Forelimb muscle (tissue), 1 donor: ENCODE results near the gene COL27A1. TPM values are rescaled to one million over a fixed set of nuclear protein-coding genes. Genes with fewer than 3 reads are reported as not detected.
"Not testable (repeated sequence)": the region's sequence is repeated elsewhere in the genome, so short reads cannot be mapped to it uniquely, and the experiment has no call there.

Source experiments
- DNase-seq: peaks from one replicate; pipeline ENCODE4 v3.0.0-alpha.2; 2013; ENCODE audit warnings: low read depth
- polyA plus RNA-seq: library from polyadenylated mRNA; unstranded; fragments of 120-200 nt; gene quantifications from one replicate; pipeline ENCODE4 v1.2.1, GENCODE V29; 2013; ENCODE audit not compliant: insufficient read length

The COL27A1 gene
- polyA plus RNA-seq, 1 donor: 35.4 TPM

DNA sequence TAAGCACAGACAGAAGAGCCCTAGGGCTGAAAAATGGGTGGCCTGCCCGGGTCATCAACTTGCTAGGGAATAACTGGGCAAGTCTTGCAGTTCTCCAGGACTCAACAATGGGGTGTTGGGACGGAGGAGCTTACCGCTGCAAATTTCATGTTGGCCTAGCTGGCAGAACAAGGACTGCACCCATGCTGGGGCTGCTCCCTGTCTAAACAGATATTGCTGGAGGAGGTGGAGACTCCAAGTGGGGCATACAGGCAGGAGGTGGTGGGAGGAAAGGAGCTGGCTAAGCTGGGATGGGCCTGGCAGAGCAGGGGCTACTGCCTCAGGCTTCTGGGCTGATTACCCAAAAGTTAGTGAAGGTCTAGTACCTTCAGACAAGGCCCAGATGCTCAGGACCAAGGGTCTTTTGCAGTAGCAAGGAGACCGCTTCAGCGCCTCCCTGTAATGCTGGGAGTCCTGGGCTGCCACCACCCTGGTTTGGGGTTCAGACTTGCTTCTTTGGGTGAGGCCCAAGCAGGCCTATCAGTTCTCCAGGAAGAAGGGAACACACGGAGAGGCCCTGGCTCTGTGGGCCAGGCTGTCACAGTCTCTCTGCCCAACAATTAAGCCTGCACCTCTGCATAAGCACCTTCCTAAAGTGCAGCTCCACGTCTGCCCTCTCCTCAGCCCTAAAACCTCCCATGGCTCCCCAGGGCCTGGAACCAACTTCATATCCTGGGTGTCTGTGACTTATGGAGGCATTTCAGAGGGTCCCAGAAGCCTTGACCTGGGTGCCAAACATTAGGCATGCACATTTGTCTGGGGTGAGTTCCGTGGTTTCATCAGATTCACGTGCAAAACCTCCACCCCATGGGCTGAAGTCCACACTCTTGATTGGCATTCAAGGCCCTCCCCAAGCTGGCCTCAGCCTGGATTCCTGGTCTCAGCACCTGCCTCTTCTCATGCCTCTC lies 32.0 kb upstream of the COL27A1 start:
- DNase-seq: no peak

GRCh38 chr9:114124138-114124537 lies 31.2 kb upstream of the COL27A1 start:
- no peak for DNase-seq

- DNase-seq: no peak
Measured at GRCh38 chr9:114124666-114125475, 30.5 kb upstream of the COL27A1 start.

- no peak for DNase-seq
Measured at GRCh38 chr9:114125476-114126013, 29.8 kb upstream of the COL27A1 start.

- no peak for DNase-seq
Measured at GRCh38 chr9:114126247-114127060, 28.9 kb upstream of the COL27A1 start.

- DNase-seq: not testable (repeated sequence)
Measured at GRCh38 chr9:114128759-114129158, 26.6 kb upstream of the COL27A1 start.

DNA sequence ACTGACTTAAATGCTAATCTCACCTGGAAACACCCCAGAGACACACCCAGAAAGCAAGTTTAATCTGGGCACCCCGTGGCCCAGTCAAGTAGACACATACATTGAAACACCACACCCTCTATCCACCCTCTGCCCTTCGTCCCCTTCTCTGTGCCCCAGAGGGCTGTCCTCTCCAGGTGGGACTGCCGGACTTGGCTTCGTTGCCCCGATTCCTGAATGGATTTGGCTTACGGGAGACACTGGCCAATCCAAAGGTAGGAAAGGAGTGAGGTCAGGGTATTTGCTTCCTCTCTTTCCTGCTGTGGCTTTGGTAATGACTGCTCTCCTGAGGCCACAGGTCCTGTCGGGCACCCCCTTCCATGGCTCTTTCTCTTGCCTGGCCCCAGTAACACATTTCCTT lies 25.2 kb upstream of the COL27A1 start:
- no peak for DNase-seq

DNA sequence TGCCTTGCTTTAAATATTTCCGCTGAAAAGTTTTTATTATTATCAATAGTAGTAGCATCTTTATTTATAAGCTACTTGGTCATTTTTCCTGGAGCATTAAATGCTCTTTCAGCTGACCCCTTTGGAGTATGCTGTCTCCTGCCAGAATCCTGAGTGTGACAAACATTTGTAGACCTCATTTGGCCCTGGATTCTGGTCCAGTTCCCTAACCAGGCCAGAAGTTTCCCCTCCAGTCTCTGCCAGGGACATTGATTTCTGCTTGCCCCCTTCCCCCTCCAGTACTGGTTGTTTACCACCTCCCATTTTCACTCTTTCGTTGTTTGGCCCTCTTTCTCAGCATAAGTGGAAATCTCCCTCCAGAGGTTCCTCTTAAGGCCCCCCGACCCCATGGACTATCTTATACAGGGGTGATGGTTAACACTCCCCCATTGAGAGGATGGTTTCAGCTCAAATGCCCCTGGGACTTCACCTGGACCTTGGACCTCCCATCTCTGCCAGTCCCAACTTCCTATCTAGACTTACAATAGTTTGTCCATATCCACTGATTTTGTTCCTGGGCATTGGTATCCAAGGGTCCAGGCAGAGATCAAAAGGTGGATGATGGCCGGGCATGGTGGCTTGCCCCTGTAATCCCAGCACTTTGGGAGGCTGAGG lies 24.6 kb upstream of the COL27A1 start:
- DNase-seq: no peak

DNA sequence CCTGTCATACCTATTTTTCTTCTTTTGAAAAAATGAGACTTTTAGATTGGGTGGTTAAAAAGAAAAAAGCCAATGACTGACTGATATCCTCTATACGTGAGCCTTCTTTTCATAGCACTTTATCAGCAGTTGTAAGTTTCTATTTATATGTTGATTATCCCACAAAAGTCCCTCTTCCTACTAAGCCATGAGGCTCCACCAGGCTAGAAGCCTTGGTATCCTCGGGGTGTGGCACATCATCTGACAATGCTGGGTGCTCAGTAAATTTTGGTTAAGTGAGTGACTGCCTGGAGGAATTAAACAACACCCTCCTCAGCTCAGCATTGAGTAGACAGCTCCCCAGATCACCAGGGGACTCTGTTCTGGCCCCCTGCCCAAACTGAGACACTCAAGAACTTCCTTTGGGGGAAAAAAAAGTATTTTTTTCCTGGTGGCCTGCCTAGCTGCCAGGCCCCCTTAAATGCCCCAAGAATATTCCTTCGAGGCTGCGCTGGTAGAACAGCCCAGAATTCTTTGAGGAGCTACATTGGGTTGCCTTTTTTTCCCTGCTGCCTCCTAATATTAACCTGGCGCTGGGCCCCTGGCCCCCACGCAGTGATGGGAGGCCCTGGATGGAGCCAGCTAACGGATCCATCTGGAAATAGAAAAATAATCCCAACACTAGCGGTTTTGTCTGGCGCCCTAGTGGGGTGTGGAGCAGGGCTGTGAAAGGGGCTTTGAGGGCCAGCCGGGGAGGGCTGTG lies 23.4 kb upstream of the COL27A1 start:
- no peak for DNase-seq

- no peak for DNase-seq
Measured at GRCh38 chr9:114132550-114132918, 22.8 kb upstream of the COL27A1 start.

DNA sequence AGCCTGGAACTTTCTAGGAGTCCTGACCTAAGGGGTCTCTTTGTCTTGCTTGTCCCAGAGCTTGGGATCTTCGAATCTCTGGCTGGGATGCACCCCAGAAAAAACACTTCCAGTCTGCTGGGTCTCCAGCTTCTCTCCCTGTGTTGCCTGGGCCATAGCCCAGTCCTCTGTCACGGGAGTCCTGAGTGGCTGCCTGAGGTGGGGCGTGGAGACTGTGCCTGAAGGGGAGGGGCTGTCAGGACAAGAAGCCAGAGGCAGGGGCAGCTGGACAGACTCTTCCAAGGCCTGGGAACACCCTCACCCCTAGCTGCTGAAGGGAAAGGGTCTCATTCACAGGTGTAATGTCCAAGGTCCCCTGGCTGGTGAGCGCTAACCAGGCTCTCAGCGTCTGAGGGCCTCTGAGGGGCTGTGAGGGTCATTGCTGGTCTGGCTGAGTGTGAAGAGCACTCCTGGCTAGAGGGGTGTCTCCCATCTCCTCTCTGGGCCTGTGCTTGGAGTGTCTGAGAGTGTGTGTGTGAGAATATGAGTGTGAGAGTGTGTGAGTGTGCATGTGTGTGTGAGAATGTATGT lies 20.4 kb upstream of the COL27A1 start:
- DNase-seq: no peak

GRCh38 chr9:114137831-114138230 lies 17.5 kb upstream of the COL27A1 start:
- no peak for DNase-seq

DNA sequence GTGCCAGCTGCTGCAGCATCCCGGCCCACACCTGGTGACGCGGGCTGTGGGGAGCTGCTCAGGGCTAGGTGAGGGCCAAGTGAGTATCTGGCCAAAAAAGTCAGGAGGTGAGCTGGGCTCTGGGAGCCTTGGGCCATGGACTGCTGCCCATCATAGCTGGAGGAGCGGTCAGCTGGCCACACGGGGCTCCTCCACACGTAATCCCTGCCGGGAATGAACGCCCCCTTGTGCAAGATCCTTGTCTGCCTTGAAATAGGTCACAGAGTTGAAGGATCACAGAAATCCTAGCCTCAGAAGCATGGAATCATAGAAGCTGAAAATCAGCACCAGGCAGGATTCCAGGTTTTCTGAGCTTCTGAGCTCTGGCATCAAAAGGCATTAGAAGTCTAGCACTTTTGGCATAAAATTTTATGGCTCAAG lies 16.8 kb upstream of the COL27A1 start:
- no peak for DNase-seq

DNA sequence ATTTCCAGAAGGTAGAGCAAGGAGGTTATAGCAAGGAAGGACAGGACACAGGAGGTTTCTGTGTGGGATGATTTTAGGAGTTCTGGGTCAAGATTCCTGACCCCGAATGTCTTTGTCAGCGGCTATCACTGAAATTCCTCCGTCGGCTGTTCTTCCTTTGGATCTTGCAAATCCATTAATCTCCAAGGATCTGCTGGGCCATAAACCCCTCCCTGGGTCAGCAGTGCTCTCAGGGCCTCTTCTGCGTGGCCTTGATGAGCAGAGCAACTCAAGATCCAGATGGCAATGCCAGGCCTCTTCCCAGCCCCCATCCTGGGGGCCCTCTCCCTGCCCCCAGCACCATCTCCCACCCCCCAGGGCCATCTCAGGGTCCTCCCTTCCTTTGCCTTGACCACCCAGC lies 16.3 kb upstream of the COL27A1 start:
- DNase-seq: no peak

DNA sequence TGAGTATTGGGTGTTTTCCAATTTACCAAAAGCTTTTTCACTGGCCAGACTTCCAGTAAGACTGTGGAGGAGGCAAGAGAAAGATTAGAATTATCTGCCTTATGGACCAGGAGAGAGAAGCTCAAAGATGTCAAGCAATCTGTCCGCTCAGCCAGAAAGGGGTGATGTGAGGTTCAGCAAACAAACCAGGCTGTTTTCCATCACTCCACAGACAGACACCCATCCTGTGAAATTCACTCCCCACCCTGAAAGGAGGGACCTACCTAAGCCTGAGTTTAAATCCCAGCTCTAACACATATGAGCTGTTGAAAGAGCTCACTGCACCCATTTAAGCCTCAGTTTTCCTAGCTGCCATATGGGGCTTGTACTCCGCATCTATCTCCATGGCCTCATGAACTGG lies 14.9 kb upstream of the COL27A1 start:
- DNase-seq: no peak

- no peak for DNase-seq
Measured at GRCh38 chr9:114140850-114141249, 14.5 kb upstream of the COL27A1 start.

- no peak for DNase-seq
Measured at GRCh38 chr9:114141553-114142402, 13.6 kb upstream of the COL27A1 start.

DNA sequence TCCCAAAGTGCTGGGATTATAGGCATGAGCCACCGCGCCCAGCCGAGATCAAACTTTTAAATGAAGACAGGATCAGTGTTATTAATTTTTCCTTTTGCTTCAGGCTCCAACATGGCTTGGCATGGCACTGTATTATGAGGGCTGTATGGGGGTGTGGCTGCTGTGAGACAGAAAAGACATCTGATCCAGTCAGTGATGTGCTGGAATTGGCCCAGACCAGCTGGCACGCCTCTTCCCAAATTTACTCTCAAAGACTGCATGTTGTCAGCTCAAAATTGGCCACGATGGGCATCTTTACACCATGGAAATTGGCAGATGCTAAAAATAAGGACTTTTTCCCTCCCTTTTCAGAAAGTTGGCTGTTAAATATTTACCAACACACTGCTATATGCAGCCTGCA lies 12.1 kb upstream of the COL27A1 start:
- no peak for DNase-seq

- no peak for DNase-seq
Measured at GRCh38 chr9:114146735-114147134, 8.6 kb upstream of the COL27A1 start.
